Uterus (tissue), 2 donors: ENCODE data around the gene GAD2.

Experiments
- POLR2A ChIP-seq, 2 donors: fragments of 450-650 bp; IDR thresholded peaks; one replicate each; pipeline ENCODE4 v1.6.1; 2016; ENCODE audit warnings: antibody characterized with exemption in 2 of 2, mild to moderate bottlenecking in 1 of 2, moderate library complexity in 1 of 2
- TF ChIP-seq, protein P1 (sequence below), 4 experiments: fragments of 200-600 bp in 2 of 4; fragments of 450-650 bp in 2 of 4; sonication (generic) in 2 of 4; IDR thresholded peaks; one replicate each; pipeline ENCODE4 v1.5.1; 2016 to 2019; ENCODE audit warnings: antibody characterized with exemption in 4 of 4, mild to moderate bottlenecking in 2 of 4, moderate library complexity in 1 of 4

DNA sequence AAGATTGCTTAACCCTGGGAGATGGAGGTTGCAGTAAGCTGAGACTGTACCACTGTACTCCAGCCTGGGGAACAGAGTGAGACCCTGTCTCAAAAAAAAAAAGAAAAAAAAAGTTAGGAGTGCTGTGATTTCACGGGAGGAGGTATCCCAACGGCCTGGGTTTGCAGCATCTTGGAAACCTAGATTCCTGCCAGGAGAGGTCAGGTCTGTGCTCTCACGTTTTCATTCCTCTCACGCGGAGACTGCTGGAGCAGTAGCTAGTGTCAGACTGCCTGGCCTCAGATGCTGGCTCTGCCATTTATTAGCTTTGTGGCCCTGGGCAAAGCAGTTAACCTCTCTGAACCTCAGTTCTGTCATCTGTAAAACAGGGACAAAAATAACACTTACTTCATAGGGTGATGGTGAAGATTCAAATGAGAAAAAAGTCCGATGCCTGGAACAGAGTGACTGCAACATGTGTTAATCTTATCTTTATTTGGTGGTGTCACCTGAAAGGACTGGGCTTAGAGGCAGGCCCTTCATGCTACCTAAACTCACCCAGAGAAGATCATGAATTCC is 94.9 kb downstream of the GAD2 start:
- TF ChIP-seq, protein P1, sequence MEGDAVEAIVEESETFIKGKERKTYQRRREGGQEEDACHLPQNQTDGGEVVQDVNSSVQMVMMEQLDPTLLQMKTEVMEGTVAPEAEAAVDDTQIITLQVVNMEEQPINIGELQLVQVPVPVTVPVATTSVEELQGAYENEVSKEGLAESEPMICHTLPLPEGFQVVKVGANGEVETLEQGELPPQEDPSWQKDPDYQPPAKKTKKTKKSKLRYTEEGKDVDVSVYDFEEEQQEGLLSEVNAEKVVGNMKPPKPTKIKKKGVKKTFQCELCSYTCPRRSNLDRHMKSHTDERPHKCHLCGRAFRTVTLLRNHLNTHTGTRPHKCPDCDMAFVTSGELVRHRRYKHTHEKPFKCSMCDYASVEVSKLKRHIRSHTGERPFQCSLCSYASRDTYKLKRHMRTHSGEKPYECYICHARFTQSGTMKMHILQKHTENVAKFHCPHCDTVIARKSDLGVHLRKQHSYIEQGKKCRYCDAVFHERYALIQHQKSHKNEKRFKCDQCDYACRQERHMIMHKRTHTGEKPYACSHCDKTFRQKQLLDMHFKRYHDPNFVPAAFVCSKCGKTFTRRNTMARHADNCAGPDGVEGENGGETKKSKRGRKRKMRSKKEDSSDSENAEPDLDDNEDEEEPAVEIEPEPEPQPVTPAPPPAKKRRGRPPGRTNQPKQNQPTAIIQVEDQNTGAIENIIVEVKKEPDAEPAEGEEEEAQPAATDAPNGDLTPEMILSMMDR (IDR thresholded peaks at IDR 0.05), result no peak
- no peak for TF ChIP-seq POLR2A (IDR thresholded peaks at IDR 0.05)
